WI38 (cell line): ENCODE data around the gene PGR.
A peak's percentile ranks its signal among the peaks of the same experiment; 100 is the strongest.

Source experiments
- H3K4me3 ChIP-seq: 2 replicates; pipeline ENCODE4 v1.5.1; 2011; ENCODE audit warnings: low read depth, mild to moderate bottlenecking, control low read depth, low read length
- CTCF ChIP-seq: IDR thresholded peaks from 2 replicates; pipeline ENCODE4 v1.5.1; 2012; ENCODE audit warnings: low read depth, mild to moderate bottlenecking, control low read depth, low read length

The PGR gene

GRCh38 chr11:101128571-101129202 lies 926 bp downstream of the PGR start:
- TF ChIP-seq CTCF, result no peak
- H3K4me3 ChIP-seq, result no peak overlapping the region

GRCh38 chr11:101127699-101128570 lies 1.7 kb downstream of the PGR start:
- H3K4me3 ChIP-seq, result peak overlapping the region; percentile 55
- no peak for TF ChIP-seq CTCF

- TF ChIP-seq CTCF, result no peak
- H3K4me3 ChIP-seq, result peak overlapping the region; percentile 55
Measured at GRCh38 chr11:101127197-101127698, 2.4 kb downstream of the PGR start.

- peak overlapping the region; percentile 55 for H3K4me3 ChIP-seq
- TF ChIP-seq CTCF, result no peak
Measured at GRCh38 chr11:101126551-101127196, 2.9 kb downstream of the PGR start.

GRCh38 chr11:101115671-101116160 lies 13.9 kb downstream of the PGR start:
- no peak for TF ChIP-seq CTCF

GRCh38 chr11:101113540-101113939 lies 16.1 kb downstream of the PGR start:
- no peak overlapping the region for H3K4me3 ChIP-seq
- TF ChIP-seq CTCF, result no peak

More at GRCh38 chr11:101115671-101116160, 13.9 kb downstream of the PGR start:
- no peak overlapping the region for H3K4me3 ChIP-seq
